SK-N-SH treated with all-trans-retinoic acid at 6 μM for 48 hours (cell line): ENCODE measurements around the gene DNAH14.

ENCODE experiments used
- ATAC-seq: fragments of 200-7000 bp; cut with Tn5 transposase; 3 replicates; pipeline ENCODE4 v1.9.1; 2020; ENCODE audit warnings: mild to moderate bottlenecking, moderate library complexity
- ARNTL ChIP-seq: fragments of 450-650 bp; formaldehyde crosslinking; IDR thresholded peaks from 2 replicates; pipeline ENCODE4 v1.5.0; 2020; ENCODE audit warnings: low read depth, mild to moderate bottlenecking, moderate library complexity, borderline replicate concordance
- CREB5 ChIP-seq: fragments of 250-450 bp; sonication (Bioruptor Pico); IDR thresholded peaks from 2 replicates; pipeline ENCODE4 v1.5.1; 2020; ENCODE audit warnings: low read depth, mild to moderate bottlenecking, moderate library complexity
- CSDC2 ChIP-seq: fragments of 250-450 bp; sonication (Bioruptor Pico); IDR thresholded peaks from 2 replicates; pipeline ENCODE4 v1.5.0; 2020; ENCODE audit warnings: mild to moderate bottlenecking, moderate library complexity
- CSRNP3 ChIP-seq: fragments of 250-450 bp; sonication (Bioruptor Pico); IDR thresholded peaks from 2 replicates; pipeline ENCODE4 v1.5.1; 2021; ENCODE audit warnings: mild to moderate bottlenecking, moderate library complexity
- ESRRG ChIP-seq: fragments of 250-450 bp; sonication (Bioruptor Pico); IDR thresholded peaks from 2 replicates; pipeline ENCODE4 v1.6.1; 2021; ENCODE audit warnings: mild to moderate bottlenecking
- GLIS3 ChIP-seq: fragments of 250-450 bp; sonication (Bioruptor Pico); IDR thresholded peaks from 2 replicates; pipeline ENCODE4 v1.5.0; 2020; ENCODE audit warnings: mild to moderate bottlenecking, moderate library complexity
- ISL1 ChIP-seq: fragments of 250-450 bp; sonication (Bioruptor Pico); IDR thresholded peaks from 2 replicates; pipeline ENCODE4 v2.1.2; 2022; ENCODE audit warnings: mild to moderate bottlenecking, moderate library complexity
- POU6F1 ChIP-seq: fragments of 250-450 bp; sonication (Bioruptor Pico); IDR thresholded peaks from 2 replicates; pipeline ENCODE4 v1.8.0; 2021; ENCODE audit warnings: low read depth, mild to moderate bottlenecking, moderate library complexity, borderline replicate concordance
- PPARA ChIP-seq: fragments of 250-450 bp; sonication (Bioruptor Pico); IDR thresholded peaks from 2 replicates; pipeline ENCODE4 v1.5.0; 2020; ENCODE audit warnings: mild to moderate bottlenecking, borderline replicate concordance
- RARB ChIP-seq: fragments of 250-450 bp; sonication (Bioruptor Pico); IDR thresholded peaks from 2 replicates; pipeline ENCODE4 v1.8.0; 2021; ENCODE audit warnings: mild to moderate bottlenecking, moderate library complexity
- SNAI2 ChIP-seq: fragments of 250-450 bp; sonication (Bioruptor Pico); IDR thresholded peaks from 2 replicates; pipeline ENCODE4 v1.5.0; 2020; ENCODE audit warnings: mild to moderate bottlenecking, moderate library complexity
- TCF4 ChIP-seq: fragments of 250-450 bp; sonication (Bioruptor Pico); IDR thresholded peaks from 2 replicates; pipeline ENCODE4 v1.8.0; 2021; ENCODE audit warnings: mild to moderate bottlenecking, moderate library complexity, borderline replicate concordance
- ZC3H10 ChIP-seq: fragments of 250-450 bp; sonication (Bioruptor Pico); IDR thresholded peaks from 2 replicates; pipeline ENCODE4 v1.5.1; 2021; ENCODE audit warnings: mild to moderate bottlenecking, moderate library complexity
- ZFP30 ChIP-seq: fragments of 450-650 bp; formaldehyde crosslinking; IDR thresholded peaks from 2 replicates; pipeline ENCODE4 v1.5.0; 2022; ENCODE audit warnings: mild to moderate bottlenecking, moderate library complexity
- ZNF565 ChIP-seq: fragments of 450-650 bp; formaldehyde crosslinking; conservative IDR thresholded peaks from 2 replicates; pipeline ENCODE4 v1.5.0; 2020; ENCODE audit warnings: low read depth, mild to moderate bottlenecking, moderate library complexity
- ZNF70 ChIP-seq: fragments of 450-650 bp; formaldehyde crosslinking; IDR thresholded peaks from 2 replicates; pipeline ENCODE4 v1.5.0; 2020; ENCODE audit warnings: mild to moderate bottlenecking, moderate library complexity
- ZNF8 ChIP-seq: fragments of 450-650 bp; formaldehyde crosslinking; IDR thresholded peaks from 2 replicates; pipeline ENCODE4 v1.5.0; 2020; ENCODE audit warnings: mild to moderate bottlenecking, moderate library complexity
- TF ChIP-seq, protein P1 (sequence below): fragments of 250-450 bp; sonication (Bioruptor Pico); IDR thresholded peaks from 2 replicates; pipeline ENCODE4 v1.8.0; 2020; ENCODE audit warnings: mild to moderate bottlenecking, moderate library complexity, borderline replicate concordance
- TF ChIP-seq, protein P2 (sequence below): fragments of 250-450 bp; sonication (Bioruptor Pico); IDR thresholded peaks from 2 replicates; pipeline ENCODE4 v1.5.0; 2020; ENCODE audit warnings: mild to moderate bottlenecking, moderate library complexity

Gene DNAH14

GRCh38 chr1:225277445-225277844 lies 348.0 kb downstream of the DNAH14 start (continued):
- TF ChIP-seq, protein P1, sequence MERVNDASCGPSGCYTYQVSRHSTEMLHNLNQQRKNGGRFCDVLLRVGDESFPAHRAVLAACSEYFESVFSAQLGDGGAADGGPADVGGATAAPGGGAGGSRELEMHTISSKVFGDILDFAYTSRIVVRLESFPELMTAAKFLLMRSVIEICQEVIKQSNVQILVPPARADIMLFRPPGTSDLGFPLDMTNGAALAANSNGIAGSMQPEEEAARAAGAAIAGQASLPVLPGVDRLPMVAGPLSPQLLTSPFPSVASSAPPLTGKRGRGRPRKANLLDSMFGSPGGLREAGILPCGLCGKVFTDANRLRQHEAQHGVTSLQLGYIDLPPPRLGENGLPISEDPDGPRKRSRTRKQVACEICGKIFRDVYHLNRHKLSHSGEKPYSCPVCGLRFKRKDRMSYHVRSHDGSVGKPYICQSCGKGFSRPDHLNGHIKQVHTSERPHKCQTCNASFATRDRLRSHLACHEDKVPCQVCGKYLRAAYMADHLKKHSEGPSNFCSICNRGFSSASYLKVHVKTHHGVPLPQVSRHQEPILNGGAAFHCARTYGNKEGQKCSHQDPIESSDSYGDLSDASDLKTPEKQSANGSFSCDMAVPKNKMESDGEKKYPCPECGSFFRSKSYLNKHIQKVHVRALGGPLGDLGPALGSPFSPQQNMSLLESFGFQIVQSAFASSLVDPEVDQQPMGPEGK (CRISPR knock-in tag), result no peak
- no peak for TF ChIP-seq ZNF8
- TF ChIP-seq CSRNP3 (CRISPR knock-in tag), result no peak
- no peak for TF ChIP-seq POU6F1 (CRISPR knock-in tag)
- no peak for TF ChIP-seq SNAI2
- no peak for TF ChIP-seq ESRRG (CRISPR knock-in tag)
- no peak for TF ChIP-seq GLIS3
- no peak for TF ChIP-seq PPARA

DNA sequence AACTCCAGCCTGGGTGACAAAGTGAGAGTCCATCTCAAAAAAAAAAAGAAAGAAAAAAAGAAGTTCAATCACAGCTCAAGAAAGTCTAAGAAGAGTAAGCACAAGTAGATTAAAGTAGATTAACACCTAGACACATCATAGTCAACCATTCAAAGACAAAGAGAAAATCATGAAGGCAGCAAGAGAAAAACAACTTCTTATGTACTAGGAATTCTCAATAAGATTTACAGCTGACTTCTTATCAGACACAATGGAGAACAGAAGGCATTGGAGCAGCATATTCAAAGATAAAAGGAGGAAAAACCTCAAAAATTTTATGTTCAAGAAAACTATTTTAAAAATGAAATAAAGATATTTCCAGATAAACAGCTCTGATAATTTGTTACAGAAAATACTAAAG lies 351.1 kb downstream of the DNAH14 start:
- TF ChIP-seq ZC3H10 (CRISPR knock-in tag), result no peak
- TF ChIP-seq ARNTL (CRISPR knock-in tag), result no peak
- TF ChIP-seq CREB5 (CRISPR knock-in tag), result no peak
- TF ChIP-seq ZNF8, result no peak
- TF ChIP-seq, protein P1 (CRISPR knock-in tag), result no peak
- no peak for ATAC-seq

DNA sequence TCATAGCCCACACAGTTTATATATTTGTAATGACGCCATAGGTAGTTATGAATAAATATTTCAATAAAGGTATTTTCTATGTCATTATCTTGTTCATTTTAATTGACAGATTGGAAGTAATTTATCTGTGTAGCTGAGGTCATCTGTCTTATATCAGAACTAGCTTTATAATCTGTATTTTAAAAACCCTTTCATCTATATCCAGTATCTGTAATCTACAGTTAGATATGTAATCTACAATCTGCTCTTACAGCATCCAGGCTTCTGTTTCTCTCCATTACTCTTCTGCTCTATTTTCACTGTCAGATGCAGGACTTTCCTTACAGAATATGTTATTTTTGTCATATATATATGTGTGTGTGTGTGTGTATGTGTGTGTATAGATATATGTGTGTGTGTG lies 360.8 kb downstream of the DNAH14 start:
- TF ChIP-seq CREB5 (CRISPR knock-in tag), result no peak
- TF ChIP-seq PPARA, result no peak
- TF ChIP-seq ZNF70 (CRISPR knock-in tag), result no peak
- no peak for TF ChIP-seq ZNF565 (CRISPR knock-in tag)
- no peak for TF ChIP-seq CSDC2 (CRISPR knock-in tag)
- no peak; the same call in 1 of the 2 replicates for TF ChIP-seq TCF4 (CRISPR knock-in tag)
- no peak for TF ChIP-seq ISL1 (CRISPR knock-in tag)
- TF ChIP-seq GLIS3, result no peak
- TF ChIP-seq SNAI2, result no peak
- TF ChIP-seq, protein P2, sequence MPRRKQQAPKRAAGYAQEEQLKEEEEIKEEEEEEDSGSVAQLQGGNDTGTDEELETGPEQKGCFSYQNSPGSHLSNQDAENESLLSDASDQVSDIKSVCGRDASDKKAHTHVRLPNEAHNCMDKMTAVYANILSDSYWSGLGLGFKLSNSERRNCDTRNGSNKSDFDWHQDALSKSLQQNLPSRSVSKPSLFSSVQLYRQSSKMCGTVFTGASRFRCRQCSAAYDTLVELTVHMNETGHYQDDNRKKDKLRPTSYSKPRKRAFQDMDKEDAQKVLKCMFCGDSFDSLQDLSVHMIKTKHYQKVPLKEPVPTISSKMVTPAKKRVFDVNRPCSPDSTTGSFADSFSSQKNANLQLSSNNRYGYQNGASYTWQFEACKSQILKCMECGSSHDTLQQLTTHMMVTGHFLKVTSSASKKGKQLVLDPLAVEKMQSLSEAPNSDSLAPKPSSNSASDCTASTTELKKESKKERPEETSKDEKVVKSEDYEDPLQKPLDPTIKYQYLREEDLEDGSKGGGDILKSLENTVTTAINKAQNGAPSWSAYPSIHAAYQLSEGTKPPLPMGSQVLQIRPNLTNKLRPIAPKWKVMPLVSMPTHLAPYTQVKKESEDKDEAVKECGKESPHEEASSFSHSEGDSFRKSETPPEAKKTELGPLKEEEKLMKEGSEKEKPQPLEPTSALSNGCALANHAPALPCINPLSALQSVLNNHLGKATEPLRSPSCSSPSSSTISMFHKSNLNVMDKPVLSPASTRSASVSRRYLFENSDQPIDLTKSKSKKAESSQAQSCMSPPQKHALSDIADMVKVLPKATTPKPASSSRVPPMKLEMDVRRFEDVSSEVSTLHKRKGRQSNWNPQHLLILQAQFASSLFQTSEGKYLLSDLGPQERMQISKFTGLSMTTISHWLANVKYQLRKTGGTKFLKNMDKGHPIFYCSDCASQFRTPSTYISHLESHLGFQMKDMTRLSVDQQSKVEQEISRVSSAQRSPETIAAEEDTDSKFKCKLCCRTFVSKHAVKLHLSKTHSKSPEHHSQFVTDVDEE, result no peak
- TF ChIP-seq ZFP30 (CRISPR knock-in tag), result no peak
- TF ChIP-seq ARNTL (CRISPR knock-in tag), result no peak
- TF ChIP-seq RARB (CRISPR knock-in tag), result no peak
- TF ChIP-seq ZC3H10 (CRISPR knock-in tag), result no peak
- ATAC-seq, result no peak
